NB4 (cell line): Measurements from ENCODE around the gene PGAM5.

Experiments used
- DNase-seq: peaks from one replicate; pipeline ENCODE4 v3.0.0; 2010; ENCODE audit warnings: low read depth
- H3K4me3 ChIP-seq: one replicate; pipeline ENCODE4 v1.5.1; 2011; ENCODE audit warnings: mild to moderate bottlenecking, low read depth, low read length, moderate library complexity
- CTCF ChIP-seq: IDR thresholded peaks from one replicate; pipeline ENCODE4 v1.5.1; 2012; ENCODE audit warnings: low read depth, low read length
- MAX ChIP-seq: IDR thresholded peaks from 2 replicates; pipeline ENCODE4 v1.6.1; 2011; ENCODE audit warnings: low read depth, low read length
- MYC ChIP-seq: IDR thresholded peaks from 2 replicates; pipeline ENCODE4 v1.6.1; 2011; ENCODE audit warnings: low read depth, low read length
- POLR2A ChIP-seq: IDR thresholded peaks from 2 replicates; pipeline ENCODE4 v1.6.1; 2011; ENCODE audit warnings: mild to moderate bottlenecking; ENCODE audit not compliant: insufficient read length; ENCODE audit errors: extremely low read depth

Gene PGAM5

GRCh38 chr12:132665149-132665491 is 45.5 kb upstream of the PGAM5 start:
- H3K4me3 ChIP-seq, result no peak overlapping the region
- no peak for DNase-seq
- TF ChIP-seq POLR2A (no peak), MYC (no peak), MAX (no peak), CTCF (no peak)

GRCh38 chr12:132665794-132666193 is 44.8 kb upstream of the PGAM5 start:
- no peak for DNase-seq
- H3K4me3 ChIP-seq, result no peak overlapping the region
- TF ChIP-seq MYC (no peak), CTCF (no peak), POLR2A (no peak), MAX (no peak)

- TF ChIP-seq POLR2A (no peak), CTCF (no peak), MAX (no peak), MYC (no peak)
- no peak for DNase-seq
- no peak overlapping the region for H3K4me3 ChIP-seq
These were observed 42.2 kb upstream of the PGAM5 start for GRCh38 chr12:132668191-132669088.

- H3K4me3 ChIP-seq, result no peak overlapping the region
- TF ChIP-seq MYC (no peak), CTCF (no peak), POLR2A (no peak), MAX (no peak)
- DNase-seq, result no peak
These were observed 41.3 kb upstream of the PGAM5 start for GRCh38 chr12:132669166-132669879.

- no peak for DNase-seq
- TF ChIP-seq POLR2A (no peak), CTCF (no peak), MAX (no peak), MYC (no peak)
- H3K4me3 ChIP-seq, result no peak overlapping the region
These were observed 38.5 kb upstream of the PGAM5 start for GRCh38 chr12:132672116-132672515.
